Right ventricle myocardium inferior (tissue), 1 donor: ENCODE data around the gene PDE2A. TPM values are rescaled to one million over a fixed set of nuclear protein-coding genes. Genes with fewer than 3 reads are reported as not detected.

ENCODE experiments used
- ATAC-seq: fragments of 200-7000 bp; cut with Tn5 transposase; one replicate; pipeline ENCODE4 v1.9.1; 2020; ENCODE audit warnings: mild to moderate bottlenecking, moderate library complexity
- DNase-seq: peaks from one replicate; pipeline ENCODE4 v3.0.0; 2021; ENCODE audit errors: missing footprints
- intact Hi-C: fragments of 100-400 bp; cut with DNase I; formaldehyde crosslinking; loops from one replicate; pipeline ENCODE4 v1.11.0; 2022
- total RNA-seq: library from RNA; stranded (reverse); fragmentation: NEBNext Ultra II Directional; extraction: Animal tissue kit (Norgen Biotek cat#: 25700); gene quantifications from one replicate; pipeline ENCODE4 v1.2.1, GENCODE V29; 2021
- donor health status: DM: no; HTN: yes; CAD: no; lungs with severe emphysema.

Gene PDE2A
- total RNA-seq, 1 donor from 2014 or later: 41.2 TPM

GRCh38 chr11:72631806-72632731, 42.2 kb downstream of the PDE2A start:
- ATAC-seq: peak; percentile 64
- no peak for DNase-seq
- intact Hi-C loops: loop anchor here (2.0 kb wide), 1 partner anchor 25 kb away; no protein-coding TSS in a partner anchor

- intact Hi-C loops: loop anchor here (2.0 kb wide), 1 partner anchor 23 kb away; no protein-coding TSS in a partner anchor
- ATAC-seq (no peak), DNase-seq (no peak)
Measured at GRCh38 chr11:72630104-72630852, 43.9 kb downstream of the PDE2A start.

- ATAC-seq: peak; percentile 43
- peak; percentile 80 for DNase-seq
- intact Hi-C loops: no loop called here
Measured at GRCh38 chr11:72629266-72629665, 45.0 kb downstream of the PDE2A start.

GRCh38 chr11:72627594-72628281, 46.5 kb downstream of the PDE2A start:
- no peak for DNase-seq

GRCh38 chr11:72626414-72626936, 47.7 kb downstream of the PDE2A start:
- peak; percentile 20 for ATAC-seq
- intact Hi-C loops: no loop called here
- DNase-seq: no peak

More at GRCh38 chr11:72627594-72628281, 46.5 kb downstream of the PDE2A start:
- ATAC-seq: peak; percentile 26
- intact Hi-C loops: no loop called here

GRCh38 chr11:72625691-72626413, 48.4 kb downstream of the PDE2A start:
- DNase-seq: peak; percentile 84
- intact Hi-C loops: loop anchor here (2.0 kb wide), 1 partner anchor 17 kb away; no protein-coding TSS in a partner anchor
- peak; percentile 75 for ATAC-seq

DNA sequence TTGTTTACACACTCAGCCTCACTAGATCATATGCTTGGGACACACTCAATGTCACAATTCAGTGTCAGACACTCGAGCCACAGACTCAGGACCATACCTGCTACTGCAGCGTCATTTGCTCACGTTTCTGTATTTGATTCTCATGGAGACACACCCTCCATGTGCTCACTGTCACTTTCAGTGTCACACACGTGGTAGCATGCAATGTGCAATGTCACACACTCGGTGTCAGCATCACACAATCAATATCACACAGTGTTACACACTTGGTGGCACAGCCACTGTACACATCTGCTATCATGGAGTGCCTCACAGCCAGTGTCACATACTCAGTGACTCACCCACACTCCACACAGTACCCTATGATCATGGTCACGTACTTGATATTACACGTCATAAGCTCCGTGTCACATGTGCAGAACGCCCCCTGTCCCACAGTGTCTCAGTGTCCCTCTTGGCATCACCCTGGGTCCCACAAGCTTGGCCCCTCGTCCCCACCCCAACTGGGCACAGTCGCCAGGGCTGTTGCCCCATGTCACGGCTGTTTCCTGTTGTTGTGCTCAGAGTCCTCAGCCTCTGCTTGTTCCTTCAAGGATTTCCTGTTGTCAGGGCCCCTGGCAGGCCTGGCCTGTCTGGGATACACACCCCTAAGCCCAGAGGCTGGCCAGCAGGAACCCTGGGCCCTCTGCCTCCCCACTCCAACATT, 49.6 kb downstream of the PDE2A start:
- intact Hi-C loops: loop anchor here (2.0 kb wide), 1 partner anchor 18 kb away; no protein-coding TSS in a partner anchor
- DNase-seq: peak; percentile 78
- ATAC-seq: peak; percentile 19

DNA sequence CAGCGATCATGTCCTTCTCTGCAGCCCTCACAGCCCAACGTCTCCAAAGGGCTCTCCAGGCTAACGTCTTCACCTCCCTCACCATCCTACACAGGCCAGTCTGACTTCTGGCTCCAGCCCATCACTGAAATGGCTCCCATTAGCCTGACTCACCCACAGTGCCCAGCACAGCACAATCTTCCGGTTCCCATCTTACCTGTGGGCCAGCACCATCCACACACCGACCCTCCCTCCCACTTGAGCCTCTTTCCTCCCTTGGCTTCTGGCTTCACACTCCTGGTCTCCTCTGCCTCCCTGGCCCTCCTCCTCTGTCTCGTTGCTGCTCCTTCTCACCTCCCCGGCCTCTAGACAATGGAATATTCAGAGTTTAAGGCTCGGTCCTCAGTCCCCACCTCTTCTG, 51.2 kb downstream of the PDE2A start:
- no peak for DNase-seq
- no peak for ATAC-seq
- intact Hi-C loops: no loop called here

GRCh38 chr11:72621008-72621610, 53.1 kb downstream of the PDE2A start:
- DNase-seq (no peak), ATAC-seq (no peak)
- intact Hi-C loops: no loop called here

DNA sequence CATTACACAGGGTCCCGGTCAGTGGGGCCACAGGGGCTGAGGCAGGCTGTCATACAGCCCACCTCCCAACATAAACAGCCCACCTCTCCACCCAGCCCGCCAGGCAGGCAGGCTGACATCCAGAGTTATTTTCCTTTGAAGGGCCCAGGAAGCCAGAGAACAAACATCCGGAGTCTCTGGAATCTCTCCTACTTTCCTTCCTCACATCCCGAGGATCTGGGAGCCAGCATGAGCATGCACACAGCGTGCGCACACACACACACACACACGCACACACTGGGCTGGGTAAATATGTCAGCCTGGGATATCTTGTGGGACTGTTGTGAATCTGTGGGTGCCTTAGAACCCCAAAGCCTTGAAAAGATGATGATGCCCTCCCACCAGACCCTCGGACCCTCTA, 55.4 kb downstream of the PDE2A start:
- no peak for DNase-seq
- intact Hi-C loops: no loop called here
- no peak for ATAC-seq

GRCh38 chr11:72617080-72617762, 57.0 kb downstream of the PDE2A start:
- DNase-seq (no peak), ATAC-seq (peak; percentile 76)
- intact Hi-C loops: no loop called here

DNA sequence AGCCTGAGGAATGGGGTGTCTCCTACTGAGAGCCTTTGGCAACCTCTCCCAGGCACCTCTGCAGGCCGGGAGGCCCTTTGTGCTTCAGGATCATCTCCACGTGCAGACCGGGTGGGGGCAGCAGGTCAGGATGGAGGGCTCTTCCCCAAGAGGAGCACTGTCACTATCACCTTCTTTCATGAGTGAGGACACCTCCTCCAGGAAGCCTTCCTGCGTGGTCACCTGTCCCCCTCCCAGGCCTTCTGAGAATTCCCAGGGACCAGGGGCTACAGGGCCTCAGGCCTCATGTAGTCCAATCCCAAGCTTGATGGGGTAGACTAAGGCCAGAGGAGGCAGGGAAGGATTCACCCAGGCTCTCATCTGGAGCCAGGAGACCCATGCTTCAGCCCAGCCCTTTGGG, 57.6 kb downstream of the PDE2A start:
- ATAC-seq (no peak), DNase-seq (no peak)
- intact Hi-C loops: no loop called here

GRCh38 chr11:72615329-72615728, 58.9 kb downstream of the PDE2A start:
- ATAC-seq (no peak), DNase-seq (no peak)
- intact Hi-C loops: no loop called here

DNA sequence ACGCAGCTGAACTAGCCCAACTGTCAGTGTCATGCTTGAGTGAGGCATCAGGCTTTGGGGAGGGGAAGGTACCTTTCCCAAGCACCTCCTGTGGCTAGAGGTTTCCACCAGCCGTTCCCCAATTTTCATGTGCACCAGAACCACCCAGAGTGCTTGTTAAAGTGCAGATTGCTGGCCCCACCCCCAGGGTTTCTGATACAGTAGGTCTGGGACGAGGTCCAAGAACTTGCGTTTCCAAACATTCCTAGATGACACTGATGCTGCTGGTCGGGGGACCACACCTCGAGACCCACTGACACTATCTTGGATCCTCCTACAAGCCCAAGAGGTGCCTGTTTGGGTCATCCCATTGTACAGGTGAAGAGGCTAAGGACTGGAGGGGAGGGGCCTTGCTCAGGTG, 59.8 kb downstream of the PDE2A start:
- ATAC-seq: no peak
- intact Hi-C loops: no loop called here

GRCh38 chr11:72613977-72614376, 60.2 kb downstream of the PDE2A start:
- peak; percentile 80 for DNase-seq
- intact Hi-C loops: no loop called here
- ATAC-seq: peak; percentile 18

More for the DNA sequence above, 59.8 kb downstream of the PDE2A start:
- no peak for DNase-seq

DNA sequence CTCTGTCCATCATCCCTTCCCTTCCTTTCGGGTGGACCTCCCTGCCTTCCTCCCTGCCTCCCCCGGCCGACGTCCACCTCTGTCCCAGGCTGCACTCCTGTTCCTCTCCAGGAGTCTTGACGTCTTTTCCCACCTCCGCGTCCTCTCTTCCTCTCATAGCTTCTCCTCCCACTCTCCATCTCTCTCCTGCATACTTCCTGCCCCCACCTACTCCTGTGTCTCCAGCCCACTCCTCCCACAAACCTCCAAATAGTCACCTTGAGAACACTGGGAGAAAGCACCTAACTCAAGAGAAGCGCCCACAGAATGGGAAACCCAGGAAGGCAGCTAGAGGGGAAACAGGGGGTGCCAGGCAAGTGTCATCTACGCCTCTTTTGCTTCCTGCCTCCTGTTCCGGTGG, 60.8 kb downstream of the PDE2A start:
- DNase-seq (no peak), ATAC-seq (no peak)
- intact Hi-C loops: no loop called here

DNA sequence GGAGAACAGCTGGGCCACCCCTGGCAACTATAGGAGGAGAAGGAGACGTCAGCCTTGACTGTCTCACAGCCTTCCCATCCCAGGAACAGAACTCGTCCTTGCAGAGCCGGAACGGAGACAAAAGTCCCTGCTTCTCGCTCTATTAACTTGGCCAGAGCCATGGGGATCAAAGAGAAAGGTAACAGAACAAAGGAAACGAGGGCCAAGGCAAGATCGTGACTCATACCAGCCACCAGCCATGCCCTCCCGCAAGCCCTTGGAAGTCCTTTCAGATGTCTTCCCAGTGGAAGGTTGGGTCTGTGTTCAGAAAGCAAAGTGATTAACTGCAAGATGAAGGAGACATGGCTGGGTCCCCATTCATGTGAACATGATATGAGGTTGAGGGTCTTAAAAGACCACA, 64.7 kb downstream of the PDE2A start:
- intact Hi-C loops: no loop called here
- no peak for ATAC-seq

More for the DNA sequence above, 64.7 kb downstream of the PDE2A start:
- DNase-seq: no peak
